HCT116 (cell line): ENCODE data around the gene GUCY2C.

Experiments used
- CTCF ChIP-seq, 3 experiments: fragments of 200-600 bp in 1 of 3; sonication (generic) in 1 of 3; IDR thresholded peaks in 2 of 3; conservative IDR thresholded peaks in 1 of 3; 2 replicates each; pipeline ENCODE4 v1.5.1; 2012 to 2017; ENCODE audit warnings: low read depth in 2 of 3, low read length in 2 of 3, antibody characterized with exemption in 1 of 3, borderline replicate concordance in 1 of 3, control low read depth in 1 of 3, mild to moderate bottlenecking in 1 of 3, mixed read lengths in 1 of 3, mixed run types in 1 of 3, moderate library complexity in 1 of 3; ENCODE audit not compliant: insufficient read depth in 1 of 3
- ELF1 ChIP-seq: IDR thresholded peaks from 2 replicates; pipeline ENCODE4 v1.6.1; 2012; ENCODE audit warnings: low read depth, borderline replicate concordance
- JUND ChIP-seq: IDR thresholded peaks from 2 replicates; pipeline ENCODE4 v1.6.1; 2012
- POLR2A ChIP-seq: IDR thresholded peaks from 2 replicates; pipeline ENCODE4 v1.7.0; 2011; ENCODE audit warnings: borderline replicate concordance; ENCODE audit not compliant: insufficient read depth, insufficient read length; ENCODE audit errors: extremely low read depth
- REST ChIP-seq: IDR thresholded peaks from 2 replicates; pipeline ENCODE4 v1.6.1; 2012; ENCODE audit warnings: low read depth

- TF ChIP-seq POLR2A, result no peak
- TF ChIP-seq CTCF (IDR thresholded peaks at IDR 0.05 in 2 of 3, conservative IDR thresholded peaks at IDR 0.05 in 1 of 3; ENCODE audit: borderline replicate concordance in 1 of 3, insufficient read depth in 1 of 3, low read depth in 2 of 3, low read length in 2 of 3), result no peak
- TF ChIP-seq REST, result no peak
- no peak for TF ChIP-seq JUND
- no peak for TF ChIP-seq ELF1
Measured at GRCh38 chr12:14578646-14579045, 117.8 kb downstream of the GUCY2C start.
